Upper lobe of right lung (tissue), 1 donor: Measurements from ENCODE around the gene TFRC. TPM values are rescaled to one million over a fixed set of nuclear protein-coding genes. Genes with fewer than 3 reads are reported as not detected.
A peak's percentile ranks its signal among the peaks of the same experiment; 100 is the strongest.

Experiments used
- ATAC-seq: fragments of 200-7000 bp; cut with Tn5 transposase; one replicate; pipeline ENCODE4 v1.9.1; 2020; ENCODE audit warnings: mild to moderate bottlenecking, moderate library complexity
- DNase-seq: peaks from one replicate; pipeline ENCODE4 v3.0.0-alpha.2; 2020
- H3K27ac ChIP-seq: fragments of 200-600 bp; one replicate; pipeline ENCODE4 v1.8.0; 2022
- H3K27me3 ChIP-seq: fragments of 200-600 bp; one replicate; pipeline ENCODE4 v1.8.0; 2022; ENCODE audit warnings: mild to moderate bottlenecking
- H3K36me3 ChIP-seq: fragments of 200-600 bp; one replicate; pipeline ENCODE4 v1.8.0; 2022
- H3K4me1 ChIP-seq: fragments of 200-600 bp; one replicate; pipeline ENCODE4 v1.8.0; 2022
- H3K4me3 ChIP-seq: fragments of 200-600 bp; one replicate; pipeline ENCODE4 v1.8.0; 2022; ENCODE audit warnings: mild to moderate bottlenecking
- H3K9me3 ChIP-seq: fragments of 200-600 bp; one replicate; pipeline ENCODE4 v1.8.0; 2022
- CTCF ChIP-seq: fragments of 200-600 bp; IDR thresholded peaks from one replicate; pipeline ENCODE4 v1.8.0; 2022; ENCODE audit warnings: antibody characterized with exemption
- intact Hi-C: fragments of 100-400 bp; cut with DNase I; formaldehyde crosslinking; loops from one replicate; pipeline ENCODE4 v1.11.0; 2022
- long read RNA-seq: library from polyadenylated mRNA; unstranded; transcript quantifications from one replicate; pipeline ENCODE4 v2.0.0, GENCODE V29; 2021
- total RNA-seq: library from RNA; stranded (reverse); fragmentation: NEBNext Ultra II Directional; extraction: Animal tissue kit (Norgen Biotek cat#: 25700); gene quantifications from one replicate; pipeline ENCODE4 v1.2.1, GENCODE V29; 2021
- donor health status: DM: no; HTN: yes; CAD: no; lungs with severe emphysema.

Gene TFRC
- 248 TPM for total RNA-seq
- long read RNA-seq, full-length matches to known transcripts: 171 of 218 reads
- long read RNA-seq, partial matches to known transcripts: 22 of 218 reads
- long read RNA-seq, other reads (novel, unspliced or antisense): 25 of 218 reads

- DNase-seq (peak; percentile 99), ATAC-seq (peak; percentile 98)
- peak within 1 kb of the TSS; percentile 95 for H3K27ac ChIP-seq
- H3K9me3 ChIP-seq: no peaks in the 10 kb centered on the region
- intact Hi-C loops: no loop called here
- H3K36me3 ChIP-seq: no peaks in the 10 kb centered on the region
- H3K4me1 ChIP-seq: peaks cover 14% of the 10 kb centered on the region
- H3K27me3 ChIP-seq: no peaks in the 10 kb centered on the region
- H3K4me3 ChIP-seq: peak within 1 kb of the TSS; percentile 96
- TF ChIP-seq CTCF: no peak
These were observed at the start of gene TFRC for GRCh38 chr3:196081834-196082618. TSS of gene TFRC (minus strand) at chr3:196082090. CDS start at chr3:196077099, 4,991 bp downstream.

DNA sequence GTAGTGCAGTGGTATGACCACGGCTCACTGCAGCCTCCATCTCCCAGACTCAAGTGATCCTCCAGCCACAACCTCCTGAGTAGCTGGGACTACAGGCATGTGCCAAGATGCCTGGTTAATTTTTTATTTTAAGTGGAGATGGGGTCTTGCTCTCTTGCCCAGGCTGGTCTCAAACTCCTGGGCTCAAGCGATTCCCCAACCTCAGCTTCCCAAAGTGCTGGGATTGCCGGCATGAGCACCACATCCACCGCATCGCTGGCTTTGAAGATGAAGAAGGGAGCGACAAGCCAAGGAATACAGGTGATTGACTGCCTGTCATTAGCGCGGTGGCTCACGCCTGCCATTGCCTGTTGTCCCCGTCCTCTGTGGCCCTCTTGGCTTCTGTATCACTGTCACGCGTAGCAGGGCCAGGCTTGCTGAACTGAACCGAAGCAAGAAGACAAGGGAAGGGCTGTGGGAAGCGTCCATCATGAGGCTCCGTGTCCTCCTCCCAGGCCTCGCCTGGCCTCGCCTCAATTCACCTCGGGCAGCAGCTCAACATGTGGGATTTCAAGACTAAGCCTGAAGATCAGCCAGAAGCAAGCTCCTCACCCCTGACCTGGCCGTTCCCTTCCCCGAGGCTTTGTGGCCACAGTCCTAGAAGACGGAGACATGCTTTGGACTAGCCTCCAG, 46.4 kb upstream of the TFRC start:
- intact Hi-C loops: no loop called here
- Histone ChIP-seq H3K27me3 (no peaks in the 10 kb centered on the region), H3K36me3 (no peaks in the 10 kb centered on the region), H3K27ac (no peak overlapping the region), H3K9me3 (no peaks in the 10 kb centered on the region), H3K4me3 (no peak overlapping the region), H3K4me1 (no peaks in the 10 kb centered on the region)
- no peak for DNase-seq
- no peak for TF ChIP-seq CTCF
- no peak for ATAC-seq

- no peak for DNase-seq
These were observed 45.6 kb upstream of the TFRC start for GRCh38 chr3:196127308-196128040.

DNA sequence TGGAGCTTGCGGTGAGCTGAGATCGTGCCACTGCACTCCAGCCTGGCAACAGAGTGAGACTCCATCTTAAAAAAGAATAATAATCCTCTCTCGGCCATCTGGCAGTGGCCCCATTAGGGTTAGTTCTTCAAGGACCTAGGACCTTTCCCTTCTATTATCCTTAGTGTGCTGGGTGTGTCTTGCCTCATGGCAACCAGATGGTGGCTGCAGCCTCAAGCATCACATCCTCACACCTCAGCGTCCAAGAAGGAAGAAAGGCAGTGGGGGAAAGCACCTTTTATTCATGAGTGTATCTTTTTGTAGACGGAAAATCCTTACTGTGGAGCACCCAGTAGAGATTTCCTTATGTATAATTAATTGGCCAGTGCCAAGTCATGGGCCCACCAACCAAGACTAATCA, 42.7 kb upstream of the TFRC start:
- intact Hi-C loops: no loop called here
- no peak for ATAC-seq
- DNase-seq: no peak
- TF ChIP-seq CTCF: no peak
- H3K9me3 ChIP-seq: no peaks in the 10 kb centered on the region
- H3K27ac ChIP-seq: no peak overlapping the region
- H3K4me1 ChIP-seq: peaks cover 18% of the 10 kb centered on the region
- H3K4me3 ChIP-seq: no peak overlapping the region
- no peaks in the 10 kb centered on the region for H3K36me3 ChIP-seq
- no peaks in the 10 kb centered on the region for H3K27me3 ChIP-seq

More at GRCh38 chr3:196127308-196128040, 45.6 kb upstream of the TFRC start:
- no peaks in the 10 kb centered on the region for H3K9me3 ChIP-seq
- intact Hi-C loops: no loop called here
- no peak overlapping the region for H3K4me3 ChIP-seq
- no peak for TF ChIP-seq CTCF
- no peaks in the 10 kb centered on the region for H3K36me3 ChIP-seq
- peak; percentile 32 for ATAC-seq
- H3K4me1 ChIP-seq: no peaks in the 10 kb centered on the region
- H3K27ac ChIP-seq: no peak overlapping the region
- H3K27me3 ChIP-seq: no peaks in the 10 kb centered on the region

DNA sequence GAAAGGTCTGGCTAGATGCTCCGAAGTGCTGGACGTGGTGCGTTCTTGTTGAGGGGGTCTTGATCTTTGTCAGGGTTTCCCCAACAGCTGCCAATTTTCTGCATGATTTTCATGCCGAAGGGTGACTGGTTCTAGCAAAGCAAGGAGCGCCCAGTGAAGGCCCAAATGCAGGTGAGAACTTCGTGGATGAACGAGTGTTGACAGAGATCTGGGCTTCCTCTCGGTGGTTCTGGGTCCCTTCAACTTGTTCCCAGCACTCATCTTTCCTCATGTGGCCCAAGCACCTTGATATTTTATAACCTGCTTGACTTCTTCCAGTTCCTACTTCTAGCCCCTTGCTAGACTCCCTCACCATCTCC, 40.8 kb upstream of the TFRC start:
- Histone ChIP-seq H3K27ac (no peak overlapping the region), H3K9me3 (no peaks in the 10 kb centered on the region), H3K4me1 (peaks cover 18% of the 10 kb centered on the region), H3K36me3 (no peaks in the 10 kb centered on the region), H3K27me3 (no peaks in the 10 kb centered on the region), H3K4me3 (no peak overlapping the region)
- TF ChIP-seq CTCF: no peak
- ATAC-seq (no peak), DNase-seq (no peak)
- intact Hi-C loops: no loop called here
